ENCODE measurements around the gene MYOG. TPM values are rescaled to one million over a fixed set of nuclear protein-coding genes. Genes with fewer than 3 reads are reported as not detected.
A peak's percentile ranks its signal among the peaks of the same experiment; 100 is the strongest.

The MYOG gene
- total RNA-seq, 2 experiments from 2014 or later, result not detected

GRCh38 chr1:203048555-203049051 is 37.2 kb downstream of the MYOG start:
- BruUV-seq (replicated peaks), result no TSS peak
- Histone ChIP-seq H2AFZ (ENCODE audit: low read length) (no peak overlapping the region), H4K20me1 (ENCODE audit: insufficient read depth, low read length) (no peaks in the 10 kb centered on the region), H3K4me1 (ENCODE audit: insufficient read depth, low read length, poor library complexity, severe bottlenecking) (no peaks in the 10 kb centered on the region), H3K79me2 (ENCODE audit: insufficient read depth, low read depth, low read length) (no peaks in the 10 kb centered on the region), H3K27ac (ENCODE audit: low read depth, low read length, poor library complexity, severe bottlenecking) (no peak overlapping the region), H3K9me3 (ENCODE audit: low read length) (no peaks in the 10 kb centered on the region), H3K36me3 (ENCODE audit: insufficient read depth, low read length) (no peaks in the 10 kb centered on the region), H3K9me2 (ENCODE audit: insufficient read depth, low read length) (no peaks in the 10 kb centered on the region), H3K4me3 (ENCODE audit: low read depth, low read length, poor library complexity, severe bottlenecking) (no peak overlapping the region), H3K4me2 (ENCODE audit: low read length) (no peak overlapping the region)
- DNase-seq (ENCODE audit: low spot score), result no peak
- TF ChIP-seq CTCF (conservative IDR thresholded peaks at IDR 0.05; ENCODE audit: low read length) (0 out of 2 replicates have a peak, but pooled peaks have one; percentile 31), EZH2phosphoT487 (IDR thresholded peaks at IDR 0.05; ENCODE audit: borderline replicate concordance, low read depth, low read length) (no peak)
- intact Hi-C loops (cut with micrococcal nuclease; ENCODE audit: unreplicated experiment), result no loop called here
- CTCF ChIA-PET (ENCODE audit: unreplicated experiment), result interaction anchor here (0.6 kb wide), 2 partner anchors 219 to 305 kb away, joined by 3 to 12 read pairs; no protein-coding TSS in a partner anchor
- POLR2A ChIA-PET, result no interaction called here

- intact Hi-C loops (cut with micrococcal nuclease; ENCODE audit: unreplicated experiment), result no loop called here
- POLR2A ChIA-PET, result no interaction called here
- TF ChIP-seq EZH2phosphoT487 (IDR thresholded peaks at IDR 0.05; ENCODE audit: borderline replicate concordance, low read depth, low read length) (no peak), CTCF (conservative IDR thresholded peaks at IDR 0.05; ENCODE audit: low read length) (no peak)
Measured at GRCh38 chr1:203048086-203048485, 37.7 kb downstream of the MYOG start.

GRCh38 chr1:203046984-203047630 is 38.7 kb downstream of the MYOG start:
- BruUV-seq (replicated peaks), result no TSS peak
- Histone ChIP-seq H3K36me3 (ENCODE audit: insufficient read depth, low read length) (no peaks in the 10 kb centered on the region), H3K4me2 (ENCODE audit: low read length) (no peak overlapping the region), H3K4me3 (ENCODE audit: low read depth, low read length, poor library complexity, severe bottlenecking) (no peak overlapping the region), H3K27ac (ENCODE audit: low read depth, low read length, poor library complexity, severe bottlenecking) (no peak overlapping the region), H2AFZ (ENCODE audit: low read length) (no peak overlapping the region), H3K9me3 (ENCODE audit: low read length) (no peaks in the 10 kb centered on the region), H4K20me1 (ENCODE audit: insufficient read depth, low read length) (no peaks in the 10 kb centered on the region), H3K9me2 (ENCODE audit: insufficient read depth, low read length) (no peaks in the 10 kb centered on the region), H3K79me2 (ENCODE audit: insufficient read depth, low read depth, low read length) (no peaks in the 10 kb centered on the region), H3K4me1 (ENCODE audit: insufficient read depth, low read length, poor library complexity, severe bottlenecking) (no peaks in the 10 kb centered on the region)
- intact Hi-C loops (cut with micrococcal nuclease; ENCODE audit: unreplicated experiment), result no loop called here
- CTCF ChIA-PET (ENCODE audit: unreplicated experiment), result interaction anchor here (0.5 kb wide), 1 partner anchor 87 kb away, joined by 3 read pairs; no protein-coding TSS in a partner anchor
- POLR2A ChIA-PET, result no interaction called here
- TF ChIP-seq CTCF (conservative IDR thresholded peaks at IDR 0.05; ENCODE audit: low read length), result no peak
- no peak for TF ChIP-seq EZH2phosphoT487 (IDR thresholded peaks at IDR 0.05; ENCODE audit: borderline replicate concordance, low read depth, low read length)
- DNase-seq (ENCODE audit: low spot score), result no peak

More at GRCh38 chr1:203048086-203048485, 37.7 kb downstream of the MYOG start:
- Histone ChIP-seq H3K27ac (ENCODE audit: low read depth, low read length, poor library complexity, severe bottlenecking) (no peak overlapping the region), H3K79me2 (ENCODE audit: insufficient read depth, low read depth, low read length) (no peaks in the 10 kb centered on the region), H4K20me1 (ENCODE audit: insufficient read depth, low read length) (no peaks in the 10 kb centered on the region), H2AFZ (ENCODE audit: low read length) (no peak overlapping the region), H3K4me1 (ENCODE audit: insufficient read depth, low read length, poor library complexity, severe bottlenecking) (no peaks in the 10 kb centered on the region), H3K9me2 (ENCODE audit: insufficient read depth, low read length) (no peaks in the 10 kb centered on the region), H3K4me3 (ENCODE audit: low read depth, low read length, poor library complexity, severe bottlenecking) (no peak overlapping the region), H3K4me2 (ENCODE audit: low read length) (no peak overlapping the region), H3K36me3 (ENCODE audit: insufficient read depth, low read length) (no peaks in the 10 kb centered on the region), H3K9me3 (ENCODE audit: low read length) (no peaks in the 10 kb centered on the region)
- no peak for DNase-seq (ENCODE audit: low spot score)
- BruUV-seq (replicated peaks), result no TSS peak
- CTCF ChIA-PET (ENCODE audit: unreplicated experiment), result interaction anchor here (0.6 kb wide), 1 partner anchor 220 kb away, joined by 12 read pairs; no protein-coding TSS in a partner anchor
